ENCODE data around the gene CHST14. TPM values are rescaled to one million over a fixed set of nuclear protein-coding genes. Genes with fewer than 3 reads are reported as not detected.
A peak's percentile ranks its signal among the peaks of the same experiment; 100 is the strongest.

The CHST14 gene
- polyA plus RNA-seq, 4 donors: 31.5 to 48.4 (median 35.0) TPM

DNA sequence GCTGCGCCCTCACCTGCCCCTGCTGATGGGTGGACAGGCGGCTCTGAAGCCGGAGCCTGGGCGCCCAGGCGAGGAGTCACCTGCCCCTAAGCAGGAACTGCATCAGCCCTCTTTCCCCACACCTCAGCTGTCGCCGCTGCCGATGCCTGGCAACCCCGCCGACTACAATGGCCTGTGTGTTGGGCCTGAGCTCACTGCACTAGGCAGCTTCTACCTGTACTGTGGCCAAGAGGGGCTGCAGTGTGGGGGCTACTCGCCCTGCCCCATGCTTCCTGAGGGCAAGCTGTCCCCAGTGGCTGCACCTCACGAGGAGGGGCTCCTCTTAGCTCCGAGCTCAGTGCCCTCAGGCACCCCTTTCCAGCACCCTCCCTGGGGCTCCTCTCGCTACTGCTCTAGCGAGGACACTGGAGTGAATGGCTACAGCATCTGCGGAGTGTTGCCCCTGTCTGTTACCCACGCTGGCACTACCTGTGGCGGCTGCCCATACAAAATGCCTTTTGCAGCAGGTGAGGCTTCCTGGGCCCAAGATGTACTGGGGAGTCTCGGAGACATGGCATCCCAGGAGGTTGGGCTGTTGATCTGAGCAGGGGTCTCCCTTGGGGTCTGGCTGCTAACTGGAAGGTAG is 11.3 kb upstream of the CHST14 start:
- DNase-seq (ENCODE audit: low read depth in 4 of 4, low spot score in 2 of 4): no peak

DNA sequence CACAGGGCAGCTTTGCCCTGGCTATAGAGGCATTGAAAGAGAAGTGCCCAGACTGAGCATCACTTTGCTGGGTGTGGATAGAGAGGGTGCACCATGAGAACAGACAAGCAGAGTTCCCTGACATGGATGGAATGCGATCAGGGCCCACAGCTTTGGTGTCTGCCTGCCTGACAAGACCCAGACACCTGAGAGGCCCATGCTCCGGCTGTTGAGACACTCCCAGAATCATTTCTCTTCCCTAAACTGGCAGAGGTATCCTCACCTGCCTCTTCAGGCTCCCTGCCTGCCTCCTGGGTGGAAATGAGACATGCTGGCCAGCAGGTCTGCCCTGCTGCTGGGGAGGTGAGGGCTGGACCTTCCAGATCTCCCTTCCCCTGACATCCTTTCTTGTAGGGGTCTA is 10.4 kb upstream of the CHST14 start:
- no peak for DNase-seq (ENCODE audit: low read depth in 4 of 4, low spot score in 2 of 4)

DNA sequence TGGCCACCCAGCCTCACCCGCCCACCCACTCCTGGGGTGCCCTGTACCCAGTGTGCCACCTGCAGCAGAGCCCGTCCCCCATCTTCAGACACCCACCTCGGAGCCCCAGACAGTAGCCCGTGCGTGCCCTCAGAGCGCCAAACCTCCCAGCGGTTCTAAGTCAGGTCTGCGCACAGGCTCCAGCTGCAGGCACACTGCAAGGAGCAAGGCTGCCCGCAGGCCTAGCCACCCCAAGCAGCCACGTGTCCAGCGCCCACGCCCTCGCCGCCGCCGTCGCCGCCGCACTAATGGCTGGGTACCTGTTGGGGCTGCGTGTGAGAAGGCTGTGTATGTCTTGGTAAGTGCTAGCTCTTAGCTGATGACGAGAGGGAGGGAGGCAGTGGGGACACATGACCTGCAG is 8.8 kb upstream of the CHST14 start:
- no peak for DNase-seq (ENCODE audit: low read depth in 4 of 4, low spot score in 2 of 4)

DNA sequence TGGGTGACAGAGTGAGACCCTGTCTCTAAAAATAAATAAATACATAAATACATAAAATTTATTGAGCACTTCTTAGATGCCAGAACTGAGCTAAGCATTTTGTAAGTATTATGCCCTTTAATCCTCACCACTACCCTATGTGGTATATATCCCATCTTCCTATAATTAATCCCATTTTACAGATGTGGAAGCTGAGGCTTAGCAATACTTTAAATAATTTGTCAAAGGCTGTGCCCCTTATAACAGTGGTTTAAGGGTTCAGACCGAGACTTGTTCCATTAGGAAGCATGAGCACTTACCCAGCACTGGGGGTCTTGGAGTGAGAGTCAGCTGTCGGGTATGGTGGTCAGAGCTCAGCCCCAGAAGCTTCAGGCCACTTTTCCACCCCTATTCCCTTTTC is 7.5 kb upstream of the CHST14 start:
- DNase-seq (ENCODE audit: low read depth in 4 of 4, low spot score in 2 of 4): no peak

DNA sequence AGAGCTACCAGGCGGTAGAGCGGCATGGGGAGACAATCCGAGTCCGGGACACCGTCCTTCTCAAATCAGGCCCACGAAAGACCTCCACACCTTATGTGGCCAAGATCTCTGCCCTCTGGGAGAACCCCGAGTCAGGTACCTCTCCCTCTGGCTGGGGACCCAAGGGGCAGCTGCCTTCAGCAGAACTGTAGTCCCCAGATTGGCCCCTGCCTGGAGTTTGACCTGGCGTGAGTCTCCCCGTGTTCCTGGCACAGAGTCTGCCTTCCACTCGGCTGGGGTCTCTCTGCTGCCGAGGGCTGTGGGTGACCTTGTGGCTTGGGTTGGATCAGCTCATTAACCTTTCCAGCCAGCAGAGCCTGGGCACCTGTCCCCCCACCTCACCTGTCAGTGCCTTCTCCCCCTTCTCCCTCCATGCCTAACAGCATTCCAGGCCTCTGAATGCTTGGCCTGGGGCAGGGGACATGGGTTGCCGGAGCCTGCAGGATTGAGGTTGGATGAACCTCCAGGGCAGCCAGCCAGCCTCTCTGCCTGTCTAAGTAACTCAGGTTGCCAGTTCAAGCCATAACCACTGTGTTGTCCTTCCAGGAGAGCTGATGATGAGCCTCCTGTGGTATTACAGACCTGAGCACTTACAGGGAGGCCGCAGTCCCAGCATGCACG is 6.8 kb upstream of the CHST14 start:
- no peak for DNase-seq (ENCODE audit: low read depth in 4 of 4, low spot score in 2 of 4)

DNA sequence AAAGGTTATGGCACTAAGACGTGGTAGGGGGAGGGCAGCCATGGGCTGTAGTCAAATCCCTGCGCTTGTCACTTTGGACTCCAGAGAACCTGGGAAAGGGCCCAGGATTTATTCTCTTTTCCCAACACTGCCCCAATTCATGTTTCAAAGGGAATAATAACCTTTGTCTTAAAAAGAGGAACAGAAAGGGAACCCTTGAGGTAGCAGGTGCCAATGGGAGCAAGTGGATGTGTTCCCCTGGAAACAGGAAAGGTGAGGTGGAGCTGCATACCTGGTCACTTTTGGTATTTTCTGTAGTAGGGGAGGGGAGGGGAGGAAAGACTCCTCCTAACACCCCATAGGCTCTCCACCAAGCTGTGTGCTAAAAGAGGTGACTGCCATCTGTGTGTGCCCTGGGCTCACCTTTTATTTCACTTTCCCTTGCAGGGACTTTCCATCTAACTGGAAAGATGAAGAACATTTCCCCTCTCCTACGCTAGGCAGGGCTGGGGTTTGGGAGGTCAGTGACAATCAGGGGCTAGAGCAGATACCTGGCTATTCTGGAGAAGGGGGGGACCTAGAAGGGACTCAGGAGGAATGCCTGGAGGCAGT is 6.1 kb upstream of the CHST14 start:
- no peak for DNase-seq (ENCODE audit: low read depth in 4 of 4, low spot score in 2 of 4)

DNA sequence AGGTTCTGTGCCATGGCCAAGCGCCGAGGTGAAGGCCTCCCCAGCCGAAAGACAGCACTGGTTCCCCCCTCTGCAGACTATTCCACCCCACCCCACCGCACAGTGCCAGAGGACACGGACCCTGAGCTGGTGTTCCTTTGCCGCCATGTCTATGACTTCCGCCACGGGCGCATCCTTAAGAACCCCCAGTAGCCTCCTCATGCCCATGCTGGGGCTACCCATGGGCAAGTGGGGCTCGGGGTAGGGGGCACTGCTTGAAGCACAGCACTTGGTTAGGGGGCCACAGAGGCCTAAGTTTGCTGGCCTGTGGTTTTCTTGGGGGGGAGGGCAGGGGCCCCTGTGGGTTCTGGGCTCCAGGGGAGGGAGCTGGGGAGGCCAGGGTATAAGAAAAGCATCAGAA is 4.8 kb upstream of the CHST14 start:
- no peak for DNase-seq (ENCODE audit: low read depth in 4 of 4, low spot score in 2 of 4)

DNA sequence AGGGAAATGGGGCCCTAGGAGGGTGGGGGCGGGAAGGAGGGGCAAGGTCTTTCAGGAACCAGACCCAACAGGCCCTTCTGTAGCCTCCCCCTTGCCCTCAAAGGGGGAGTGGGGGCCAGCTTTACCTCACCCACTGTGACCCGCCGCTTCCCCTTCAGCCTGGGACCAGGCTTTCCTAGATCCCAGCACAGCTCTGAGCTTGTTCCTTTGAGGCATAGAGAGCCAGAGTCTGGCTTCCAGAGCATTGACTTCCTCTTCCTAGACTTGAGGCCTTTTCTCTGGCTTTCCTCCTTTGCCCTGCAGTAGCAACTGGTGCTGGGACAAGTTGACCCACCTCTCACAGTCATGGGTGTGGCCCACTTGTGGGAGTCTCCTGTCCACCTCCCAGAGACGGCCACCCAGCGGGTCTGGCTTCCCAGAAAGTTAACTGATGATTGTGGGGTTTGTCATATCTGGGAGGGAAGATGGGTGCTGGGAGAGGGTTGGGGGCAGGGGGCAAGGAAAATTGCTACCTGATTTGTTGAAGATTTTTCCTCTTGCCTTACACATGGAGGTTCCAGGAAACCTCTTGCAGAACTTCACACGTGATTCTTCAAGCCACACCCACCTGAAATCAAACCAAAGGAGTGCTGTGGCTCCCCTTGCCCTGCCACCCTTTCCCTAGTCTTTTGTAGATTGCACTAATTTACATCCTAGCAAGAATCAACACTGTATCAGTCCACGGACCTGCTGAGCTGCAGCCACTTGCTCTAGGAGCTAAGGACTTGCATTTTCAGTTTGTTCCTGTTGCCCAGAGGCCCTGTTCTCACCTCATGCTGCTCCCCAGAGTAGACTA is 4.1 kb upstream of the CHST14 start:
- no peak for DNase-seq (ENCODE audit: low read depth in 4 of 4, low spot score in 2 of 4)

DNA sequence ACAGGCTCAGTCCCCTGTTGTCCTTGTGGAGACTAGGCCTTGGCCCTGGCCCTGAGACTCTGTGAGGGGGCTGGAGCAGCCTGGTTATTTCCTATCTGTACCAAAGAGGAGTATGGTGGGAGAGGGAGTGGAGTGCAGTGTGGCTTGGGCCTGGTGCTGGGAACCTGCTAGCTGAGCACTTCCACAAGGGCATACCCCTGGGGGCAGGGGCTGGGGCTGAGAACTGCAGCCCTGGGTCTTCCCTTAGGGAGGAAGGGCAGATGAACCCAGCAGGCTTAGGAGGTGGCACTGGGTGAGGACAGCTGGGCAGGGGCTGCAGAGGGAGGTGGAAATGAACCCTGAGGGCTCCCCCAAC is 3.5 kb upstream of the CHST14 start:
- no peak for DNase-seq (ENCODE audit: low read depth in 4 of 4, low spot score in 2 of 4)

DNA sequence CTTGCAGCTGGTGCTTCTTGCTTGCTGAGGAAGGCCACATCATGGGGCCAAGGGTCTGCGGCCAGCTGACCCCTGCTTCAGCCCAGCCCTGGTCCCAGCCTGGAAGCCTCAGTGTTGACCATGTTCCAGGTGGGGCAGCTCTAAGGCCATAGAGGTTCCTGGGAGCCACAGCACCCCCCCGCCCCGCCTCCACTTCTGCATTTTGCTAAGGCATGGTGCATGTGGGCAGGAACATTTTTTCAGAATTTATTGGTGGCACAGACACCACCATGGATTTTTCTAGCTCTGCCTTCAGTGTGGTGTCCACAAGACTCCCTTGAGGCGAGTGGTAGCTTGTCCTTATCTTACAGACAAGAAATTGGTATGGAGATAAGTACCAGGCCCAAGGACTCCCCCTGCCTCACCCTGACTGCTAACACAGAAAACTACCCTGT is 1.9 kb upstream of the CHST14 start:
- no peak for DNase-seq (ENCODE audit: low read depth in 4 of 4, low spot score in 2 of 4)

DNA sequence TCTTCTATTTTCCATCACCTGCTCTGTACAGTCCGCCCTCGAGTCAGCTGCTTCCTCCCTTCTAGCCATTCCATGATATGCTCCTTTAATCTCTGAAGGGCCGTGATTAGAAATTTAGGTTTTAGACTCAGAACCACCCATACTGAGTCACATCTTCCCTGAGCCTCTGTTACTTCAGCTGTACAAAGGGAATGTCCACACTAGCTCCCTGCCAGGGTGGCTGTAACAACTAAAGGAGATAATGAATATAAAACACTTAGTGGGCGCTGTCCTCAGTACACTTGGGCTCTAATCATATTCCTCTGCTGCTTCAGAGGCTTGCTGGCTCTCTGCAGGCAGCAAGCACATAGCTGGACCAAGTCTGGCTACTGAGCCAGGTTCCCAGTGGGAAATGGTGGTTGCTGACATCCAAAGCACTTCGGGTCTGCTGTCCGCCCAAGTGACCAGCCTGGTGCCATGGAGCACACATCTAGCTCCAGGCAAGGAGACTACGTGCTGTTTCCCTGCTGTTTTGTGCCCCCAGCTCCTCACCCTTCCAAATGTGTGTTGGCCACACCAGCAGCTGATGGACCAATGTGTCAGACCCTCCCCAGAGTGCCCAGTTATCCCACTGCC is 901 bp upstream of the CHST14 start:
- no peak for DNase-seq (ENCODE audit: low read depth in 4 of 4, low spot score in 2 of 4)

DNA sequence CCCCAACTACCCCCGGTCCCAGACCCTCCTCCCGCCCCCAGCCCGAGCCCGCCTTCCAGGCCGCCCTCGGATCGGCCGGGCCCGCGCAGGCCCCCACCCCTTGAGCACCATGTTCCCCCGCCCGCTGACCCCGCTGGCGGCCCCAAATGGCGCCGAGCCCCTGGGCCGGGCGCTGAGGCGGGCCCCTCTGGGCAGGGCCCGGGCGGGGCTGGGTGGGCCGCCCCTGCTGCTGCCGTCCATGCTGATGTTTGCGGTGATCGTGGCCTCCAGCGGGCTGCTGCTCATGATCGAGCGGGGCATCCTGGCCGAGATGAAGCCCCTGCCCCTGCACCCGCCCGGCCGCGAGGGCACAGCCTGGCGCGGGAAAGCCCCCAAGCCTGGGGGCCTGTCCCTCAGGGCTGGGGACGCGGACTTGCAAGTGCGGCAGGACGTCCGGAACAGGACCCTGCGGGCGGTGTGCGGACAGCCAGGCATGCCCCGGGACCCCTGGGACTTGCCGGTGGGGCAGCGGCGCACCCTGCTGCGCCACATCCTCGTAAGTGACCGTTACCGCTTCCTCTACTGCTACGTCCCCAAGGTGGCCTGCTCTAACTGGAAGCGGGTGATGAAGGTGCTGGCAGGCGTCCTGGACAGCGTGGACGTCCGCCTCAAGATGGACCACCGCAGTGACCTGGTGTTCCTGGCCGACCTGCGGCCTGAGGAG is 472 bp downstream of the CHST14 start:
- DNase-seq (ENCODE audit: low read depth in 4 of 4, low spot score in 2 of 4): peak; percentile 18 to 28 (median 24)

DNA sequence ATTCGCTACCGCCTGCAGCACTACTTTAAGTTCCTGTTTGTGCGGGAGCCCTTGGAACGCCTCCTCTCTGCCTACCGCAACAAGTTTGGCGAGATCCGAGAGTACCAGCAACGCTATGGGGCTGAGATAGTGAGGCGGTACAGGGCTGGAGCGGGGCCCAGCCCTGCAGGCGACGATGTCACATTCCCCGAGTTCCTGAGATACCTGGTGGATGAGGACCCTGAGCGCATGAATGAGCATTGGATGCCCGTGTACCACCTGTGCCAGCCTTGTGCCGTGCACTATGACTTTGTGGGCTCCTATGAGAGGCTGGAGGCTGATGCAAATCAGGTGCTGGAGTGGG is 995 bp downstream of the CHST14 start:
- peak in 1 of 4 donors; percentile 5 for DNase-seq (ENCODE audit: low read depth in 4 of 4, low spot score in 2 of 4)

DNA sequence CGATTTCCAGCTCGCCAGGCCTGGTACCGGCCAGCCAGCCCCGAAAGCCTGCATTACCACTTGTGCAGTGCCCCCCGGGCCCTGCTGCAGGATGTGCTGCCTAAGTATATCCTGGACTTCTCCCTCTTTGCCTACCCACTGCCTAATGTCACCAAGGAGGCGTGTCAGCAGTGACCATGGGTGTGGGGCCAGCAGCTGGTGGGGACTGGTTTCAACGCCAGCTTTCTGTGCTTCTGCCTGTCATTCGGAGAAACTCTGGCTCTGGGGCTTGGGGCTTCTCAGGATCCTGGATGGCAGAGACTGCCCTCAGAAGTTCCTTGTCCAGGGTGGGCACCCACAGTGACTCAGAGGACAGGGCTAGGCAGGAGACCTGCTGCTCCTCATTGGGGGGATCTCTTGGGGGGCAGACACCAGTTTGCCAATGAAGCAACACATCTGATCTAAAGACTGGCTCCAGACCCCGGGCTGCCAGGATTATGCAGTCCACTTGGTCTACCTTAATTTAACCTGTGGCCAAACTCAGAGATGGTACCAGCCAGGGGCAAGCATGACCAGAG is 1.5 kb downstream of the CHST14 start:
- DNase-seq (ENCODE audit: low read depth in 4 of 4, low spot score in 2 of 4): no peak

DNA sequence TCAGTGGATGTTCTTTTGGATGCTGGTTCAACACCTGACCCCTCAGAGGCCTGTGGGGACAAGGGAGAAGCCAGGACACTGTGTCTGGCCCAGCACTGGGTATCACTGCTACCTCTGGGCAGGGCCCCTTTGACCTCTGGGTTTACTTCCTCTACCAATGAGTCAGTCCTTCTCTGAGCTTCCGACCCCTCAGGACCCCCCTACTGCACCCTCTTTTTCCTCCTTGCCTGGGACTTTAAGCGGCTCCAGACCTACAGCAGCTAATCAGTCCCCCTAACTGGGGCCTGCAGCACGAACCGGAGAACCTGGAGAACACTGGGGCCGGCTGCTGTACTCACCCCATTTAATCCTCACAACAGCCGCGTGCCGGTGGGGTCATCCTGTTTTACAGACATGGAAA is 3.8 kb downstream of the CHST14 start:
- DNase-seq (ENCODE audit: low read depth in 4 of 4, low spot score in 2 of 4): no peak

DNA sequence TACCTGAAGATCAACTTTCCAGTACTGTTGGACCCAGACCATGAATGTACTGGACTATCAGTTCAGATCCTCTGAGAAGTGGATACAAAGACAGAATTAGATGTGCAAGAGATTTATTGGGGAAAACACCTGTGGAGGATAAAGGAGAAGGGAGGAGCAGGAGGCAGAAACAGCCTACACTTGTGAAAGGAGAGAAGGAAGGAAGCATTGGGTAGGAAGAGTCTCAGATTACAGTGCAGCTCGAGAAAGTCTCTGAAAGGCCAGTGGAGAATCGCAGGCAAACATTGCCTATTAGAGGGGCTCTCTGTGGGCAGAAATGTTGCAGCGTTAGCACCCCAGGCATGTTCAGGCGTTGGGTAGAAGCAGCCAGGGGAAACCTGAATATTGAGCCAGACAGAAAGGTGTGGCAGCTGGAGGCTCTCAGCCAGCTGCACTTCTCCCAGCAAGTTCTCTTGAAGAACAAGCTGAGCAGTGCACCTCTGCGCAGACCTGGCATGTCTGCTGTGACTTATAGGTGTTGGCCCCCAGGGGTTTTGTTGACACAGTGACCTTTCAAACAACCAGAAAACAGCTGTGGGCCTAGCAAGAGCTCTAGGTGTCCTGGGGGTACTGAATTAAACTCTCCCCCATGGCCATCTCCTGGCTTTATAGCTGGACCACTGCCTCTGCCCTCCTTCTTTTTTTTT is 7.0 kb downstream of the CHST14 start:
- DNase-seq (ENCODE audit: low read depth in 4 of 4, low spot score in 2 of 4): no peak

DNA sequence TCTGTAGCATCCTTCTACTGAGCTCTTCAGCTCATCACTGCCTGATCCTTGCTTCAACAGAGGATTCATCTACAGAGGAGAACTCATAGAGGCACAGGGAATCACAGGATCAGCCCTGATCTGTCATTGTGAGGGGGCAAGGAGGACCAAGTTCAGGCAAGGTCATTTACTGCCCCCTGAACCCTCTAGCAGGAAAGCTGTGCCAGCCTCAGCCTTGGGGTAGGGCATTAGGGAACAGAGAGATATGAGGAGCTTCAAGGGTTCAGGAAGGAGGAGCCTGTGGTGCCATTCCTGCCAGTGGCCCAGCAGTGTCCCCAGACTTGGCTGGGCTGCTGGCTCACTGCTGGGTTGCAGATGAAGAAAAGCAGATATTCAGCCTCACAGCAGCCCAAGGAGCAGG is 8.2 kb downstream of the CHST14 start:
- DNase-seq (ENCODE audit: low read depth in 4 of 4, low spot score in 2 of 4): no peak

DNA sequence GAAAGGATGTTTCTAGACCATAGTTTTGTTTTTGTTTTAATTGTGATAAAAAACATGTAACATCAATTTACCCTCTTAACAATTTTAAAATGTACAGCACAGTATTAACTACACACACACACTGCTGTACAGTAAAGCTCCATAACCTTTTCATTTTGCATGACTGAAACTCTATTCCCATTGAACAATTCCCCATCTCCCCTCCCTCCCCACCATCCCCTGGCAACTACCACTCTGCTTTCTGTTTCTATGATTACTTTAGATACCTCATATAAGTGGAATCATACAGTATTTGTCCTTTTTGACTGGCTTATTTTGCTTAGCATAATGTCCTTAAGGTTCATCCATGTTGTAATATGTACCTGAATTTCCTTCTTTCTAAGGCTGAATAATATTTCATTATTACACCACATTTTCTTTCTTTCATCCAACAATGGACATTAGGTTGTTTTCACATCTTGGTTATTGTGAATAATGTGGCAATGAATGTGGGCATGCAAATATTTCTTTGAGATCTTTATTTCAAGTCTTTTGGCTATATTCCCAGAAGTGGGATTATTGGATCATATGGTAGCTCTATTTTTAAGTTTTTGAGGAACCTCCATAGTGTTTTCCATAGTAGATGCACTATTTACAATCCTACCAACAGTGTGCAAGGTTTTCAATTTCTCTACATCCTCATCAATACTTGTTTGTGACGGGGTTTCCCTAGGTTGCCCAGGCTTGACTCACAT is 10.7 kb downstream of the CHST14 start:
- no peak for DNase-seq (ENCODE audit: low read depth in 4 of 4, low spot score in 2 of 4)

DNA sequence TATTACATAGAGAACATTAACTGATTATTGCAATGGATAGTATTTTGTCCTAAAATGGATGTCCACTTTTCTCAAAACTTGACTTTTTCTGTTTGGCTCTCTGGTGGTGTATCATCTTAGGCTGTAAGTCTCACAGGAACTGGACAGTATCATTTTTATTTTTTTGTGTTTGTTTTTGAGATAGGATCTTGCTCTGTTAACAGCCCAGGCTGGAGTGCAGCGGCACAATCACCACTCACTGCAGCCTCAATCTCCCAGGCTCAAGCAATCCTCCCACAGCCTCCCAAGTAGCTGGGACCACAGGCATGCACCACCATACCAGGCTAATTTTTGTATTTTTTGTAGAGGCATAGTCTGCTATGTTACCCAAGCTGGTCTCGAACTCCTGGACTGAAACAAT is 13.1 kb downstream of the CHST14 start:
- DNase-seq (ENCODE audit: low read depth in 4 of 4, low spot score in 2 of 4): no peak
